OCI-LY3 (cell line): ENCODE results near the gene PTX3.

ENCODE experiments used
- H2AFZ ChIP-seq: fragments of 200-600, 300-600 bp; shearing (Covaris generic); 2 replicates; pipeline ENCODE4 v1.6.0; 2014; ENCODE audit warnings: antibody characterized with exemption, low read depth, low read length
- H3K27ac ChIP-seq: fragments of 200-600, 300-600 bp; sonication (generic); 2 replicates; pipeline ENCODE4 v1.5.1; 2014; ENCODE audit warnings: mild to moderate bottlenecking, low read length, moderate library complexity, mixed read lengths
- H3K27me3 ChIP-seq: fragments of 200-600, 300-600 bp; sonication (generic); 2 replicates; pipeline ENCODE4 v1.6.1; 2014; ENCODE audit warnings: low read depth, low read length, mixed read lengths
- H3K36me3 ChIP-seq: fragments of 200-600, 300-600 bp; sonication (generic); replicated peaks from 2 replicates; pipeline ENCODE3; 2014; ENCODE audit warnings: low read depth, low read length, mixed read lengths
- H3K4me1 ChIP-seq: fragments of 300-600, 200-600 bp; sonication (generic); 2 replicates; pipeline ENCODE4 v1.6.1; 2014; ENCODE audit warnings: low read length, mixed read lengths
- H3K4me2 ChIP-seq: fragments of 200-600, 300-600 bp; sonication (generic); 2 replicates; pipeline ENCODE4 v1.6.1; 2014; ENCODE audit warnings: low read length, mixed read lengths
- H3K4me3 ChIP-seq: fragments of 300-600, 200-600 bp; sonication (generic); 2 replicates; pipeline ENCODE4 v1.5.1; 2014; ENCODE audit warnings: antibody characterized with exemption, mild to moderate bottlenecking, low read length, moderate library complexity
- H3K79me2 ChIP-seq: fragments of 300-600, 200-600 bp; shearing (Covaris generic); 2 replicates; pipeline ENCODE4 v1.6.1; 2014; ENCODE audit warnings: mild to moderate bottlenecking, low read length, mixed read lengths
- H3K9ac ChIP-seq: fragments of 300-600, 200-600 bp; shearing (Covaris generic); 2 replicates; pipeline ENCODE4 v1.6.0; 2014; ENCODE audit warnings: mild to moderate bottlenecking, low read length, moderate library complexity
- H3K9me3 ChIP-seq: fragments of 200-600, 300-600 bp; shearing (Covaris generic); 2 replicates; pipeline ENCODE4 v1.6.1; 2014; ENCODE audit warnings: low read length, mixed read lengths; ENCODE audit not compliant: insufficient read depth
- H4K20me1 ChIP-seq: fragments of 200-600, 300-600 bp; sonication (generic); 2 replicates; pipeline ENCODE4 v1.6.1; 2016; ENCODE audit warnings: low read length, mixed read lengths; ENCODE audit not compliant: insufficient read depth
- EZH2phosphoT487 ChIP-seq: fragments of 200-600 bp; shearing (Covaris generic); IDR thresholded peaks from 2 replicates; pipeline ENCODE4 v1.6.1; 2018; ENCODE audit warnings: antibody characterized with exemption, mixed run types, low read depth
- TF ChIP-seq, protein P1 (sequence below): fragments of 200-600, 300-600 bp; sonication (generic); IDR thresholded peaks from 2 replicates; pipeline ENCODE4 v1.5.1; 2014; ENCODE audit warnings: antibody characterized with exemption, low read length, low read depth

The PTX3 gene

DNA sequence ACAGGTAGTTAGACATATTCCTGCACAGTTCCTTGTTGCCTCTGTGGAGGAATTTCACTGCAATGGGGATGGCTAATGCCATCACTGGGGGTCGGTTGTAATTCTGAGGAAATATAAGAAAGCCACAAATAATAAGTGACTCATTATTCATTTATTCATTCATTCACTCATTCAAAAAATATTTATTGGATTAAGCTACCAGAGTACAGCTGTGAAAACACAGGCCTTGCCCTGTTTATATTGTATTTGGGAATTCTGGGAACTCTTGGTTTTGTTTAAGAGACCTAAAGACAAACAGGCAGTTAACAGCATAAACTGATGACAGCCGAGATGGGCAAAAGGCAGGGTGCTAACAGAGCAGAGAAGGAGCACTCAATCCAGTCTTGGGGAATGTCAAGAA, 23.6 kb downstream of the PTX3 start:
- Histone ChIP-seq H4K20me1 (no peaks in the 10 kb centered on the region), H2AFZ (no peak overlapping the region), H3K36me3 (no peaks in the 10 kb centered on the region), H3K4me2 (no peak overlapping the region), H3K9ac (no peak overlapping the region), H3K4me1 (no peaks in the 10 kb centered on the region), H3K9me3 (no peaks in the 10 kb centered on the region), H3K27me3 (peaks cover 10% of the 10 kb centered on the region; the same call in 1 of the 2 replicates), H3K79me2 (no peaks in the 10 kb centered on the region), H3K4me3 (no peak overlapping the region), H3K27ac (no peak overlapping the region)
- no peak for TF ChIP-seq EZH2phosphoT487
- TF ChIP-seq, protein P1, sequence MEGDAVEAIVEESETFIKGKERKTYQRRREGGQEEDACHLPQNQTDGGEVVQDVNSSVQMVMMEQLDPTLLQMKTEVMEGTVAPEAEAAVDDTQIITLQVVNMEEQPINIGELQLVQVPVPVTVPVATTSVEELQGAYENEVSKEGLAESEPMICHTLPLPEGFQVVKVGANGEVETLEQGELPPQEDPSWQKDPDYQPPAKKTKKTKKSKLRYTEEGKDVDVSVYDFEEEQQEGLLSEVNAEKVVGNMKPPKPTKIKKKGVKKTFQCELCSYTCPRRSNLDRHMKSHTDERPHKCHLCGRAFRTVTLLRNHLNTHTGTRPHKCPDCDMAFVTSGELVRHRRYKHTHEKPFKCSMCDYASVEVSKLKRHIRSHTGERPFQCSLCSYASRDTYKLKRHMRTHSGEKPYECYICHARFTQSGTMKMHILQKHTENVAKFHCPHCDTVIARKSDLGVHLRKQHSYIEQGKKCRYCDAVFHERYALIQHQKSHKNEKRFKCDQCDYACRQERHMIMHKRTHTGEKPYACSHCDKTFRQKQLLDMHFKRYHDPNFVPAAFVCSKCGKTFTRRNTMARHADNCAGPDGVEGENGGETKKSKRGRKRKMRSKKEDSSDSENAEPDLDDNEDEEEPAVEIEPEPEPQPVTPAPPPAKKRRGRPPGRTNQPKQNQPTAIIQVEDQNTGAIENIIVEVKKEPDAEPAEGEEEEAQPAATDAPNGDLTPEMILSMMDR = no peak

DNA sequence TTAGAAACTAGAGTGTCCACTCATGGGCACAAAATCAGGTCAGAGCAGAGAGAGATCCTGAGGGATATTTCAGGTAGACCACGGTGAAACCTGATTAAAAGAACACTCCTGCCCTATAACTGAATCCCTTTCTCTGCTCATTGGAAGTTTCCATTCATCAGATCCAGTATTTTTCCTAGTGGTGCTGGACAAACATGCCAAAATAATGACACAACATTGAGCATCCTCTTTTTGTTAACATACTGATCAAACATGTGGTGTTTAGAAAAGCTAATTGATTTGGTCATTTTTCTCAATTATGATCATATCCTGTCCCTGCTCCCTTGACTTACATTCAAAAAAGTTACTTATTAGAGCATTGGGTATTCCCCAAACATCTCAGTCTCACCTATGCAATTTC, 27.2 kb downstream of the PTX3 start:
- Histone ChIP-seq H3K9me3 (no peaks in the 10 kb centered on the region), H3K4me3 (no peak overlapping the region), H3K27ac (no peak overlapping the region), H3K4me1 (no peaks in the 10 kb centered on the region), H4K20me1 (no peaks in the 10 kb centered on the region), H3K9ac (no peak overlapping the region), H3K27me3 (peaks cover 10% of the 10 kb centered on the region; the same call in 1 of the 2 replicates), H3K4me2 (no peak overlapping the region), H3K79me2 (no peaks in the 10 kb centered on the region), H3K36me3 (no peaks in the 10 kb centered on the region), H2AFZ (no peak overlapping the region)
- no peak for TF ChIP-seq EZH2phosphoT487
- TF ChIP-seq, protein P1 = no peak

DNA sequence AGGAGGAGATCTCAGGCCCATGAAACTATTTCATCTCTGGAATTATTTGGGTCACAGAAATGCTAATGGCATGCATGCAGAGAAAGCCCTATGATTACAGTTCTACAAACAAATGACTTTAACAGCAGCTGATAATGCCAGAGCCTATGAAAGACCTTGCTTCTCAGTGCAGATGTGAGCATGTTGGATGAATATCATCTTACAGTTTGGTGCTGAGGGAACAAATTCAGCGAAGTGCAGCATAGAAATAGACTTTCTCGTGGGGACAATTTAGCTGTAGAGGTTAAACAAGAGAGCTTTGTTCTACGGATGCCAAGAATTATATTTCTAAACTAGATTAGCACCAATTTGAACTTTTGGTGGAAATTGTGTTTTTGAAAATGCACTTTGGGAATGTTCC, 27.7 kb downstream of the PTX3 start:
- no peaks in the 10 kb centered on the region for H4K20me1 ChIP-seq
- no peaks in the 10 kb centered on the region for H3K36me3 ChIP-seq
- H3K9me3 ChIP-seq = no peaks in the 10 kb centered on the region
- H3K9ac ChIP-seq = no peak overlapping the region
- peaks cover 10% of the 10 kb centered on the region; the same call in 1 of the 2 replicates for H3K27me3 ChIP-seq
- no peak overlapping the region for H2AFZ ChIP-seq
- no peak overlapping the region for H3K27ac ChIP-seq
- no peak overlapping the region for H3K4me2 ChIP-seq
- no peak overlapping the region for H3K4me3 ChIP-seq
- H3K79me2 ChIP-seq = no peaks in the 10 kb centered on the region
- no peaks in the 10 kb centered on the region for H3K4me1 ChIP-seq
- TF ChIP-seq EZH2phosphoT487 = no peak
- TF ChIP-seq, protein P1 = no peak

DNA sequence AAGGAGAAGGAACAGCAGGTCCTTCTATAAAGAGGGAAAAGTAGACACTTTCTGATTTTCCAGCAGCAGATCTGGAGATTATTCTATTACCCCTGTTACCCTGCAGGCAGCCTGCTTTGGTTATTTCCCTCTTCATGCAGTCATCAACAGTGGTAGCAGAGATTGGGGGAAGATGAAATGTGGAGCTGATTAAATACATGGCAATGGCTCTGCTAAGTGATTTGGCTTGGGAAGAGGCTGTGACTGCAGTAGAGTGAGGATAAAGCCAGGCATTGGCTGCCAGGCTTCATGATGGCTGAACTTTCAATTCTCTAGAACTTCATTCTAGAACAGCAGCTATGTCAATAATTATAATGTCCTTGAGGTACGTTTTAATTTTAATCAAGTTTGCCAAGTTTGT, 29.1 kb downstream of the PTX3 start:
- no peak overlapping the region for H2AFZ ChIP-seq
- no peaks in the 10 kb centered on the region for H3K4me1 ChIP-seq
- peaks cover 7% of the 10 kb centered on the region; the same call in 1 of the 2 replicates for H3K27me3 ChIP-seq
- no peaks in the 10 kb centered on the region for H4K20me1 ChIP-seq
- no peak for TF ChIP-seq EZH2phosphoT487
- TF ChIP-seq, protein P1 = no peak
- H3K4me2 ChIP-seq = no peak overlapping the region
- H3K27ac ChIP-seq = no peak overlapping the region
- H3K36me3 ChIP-seq = no peaks in the 10 kb centered on the region
- no peaks in the 10 kb centered on the region for H3K9me3 ChIP-seq
- H3K79me2 ChIP-seq = no peaks in the 10 kb centered on the region
- H3K4me3 ChIP-seq = no peak overlapping the region
- H3K9ac ChIP-seq = no peak overlapping the region
